HG02623 (cell line): Measurements from ENCODE around the gene INPP4B.
"Not testable (repeated sequence)": the region's sequence is repeated elsewhere in the genome, so short reads cannot be mapped to it uniquely, and the experiment has no call there.

ENCODE experiments used
- ATAC-seq: cut with Tn5 transposase; IDR thresholded peaks from one replicate; pipeline ENCODE4 v1.9.1; 2021; ENCODE audit warnings: moderate library complexity; ENCODE audit not compliant: unreplicated experiment

INPP4B gene

DNA sequence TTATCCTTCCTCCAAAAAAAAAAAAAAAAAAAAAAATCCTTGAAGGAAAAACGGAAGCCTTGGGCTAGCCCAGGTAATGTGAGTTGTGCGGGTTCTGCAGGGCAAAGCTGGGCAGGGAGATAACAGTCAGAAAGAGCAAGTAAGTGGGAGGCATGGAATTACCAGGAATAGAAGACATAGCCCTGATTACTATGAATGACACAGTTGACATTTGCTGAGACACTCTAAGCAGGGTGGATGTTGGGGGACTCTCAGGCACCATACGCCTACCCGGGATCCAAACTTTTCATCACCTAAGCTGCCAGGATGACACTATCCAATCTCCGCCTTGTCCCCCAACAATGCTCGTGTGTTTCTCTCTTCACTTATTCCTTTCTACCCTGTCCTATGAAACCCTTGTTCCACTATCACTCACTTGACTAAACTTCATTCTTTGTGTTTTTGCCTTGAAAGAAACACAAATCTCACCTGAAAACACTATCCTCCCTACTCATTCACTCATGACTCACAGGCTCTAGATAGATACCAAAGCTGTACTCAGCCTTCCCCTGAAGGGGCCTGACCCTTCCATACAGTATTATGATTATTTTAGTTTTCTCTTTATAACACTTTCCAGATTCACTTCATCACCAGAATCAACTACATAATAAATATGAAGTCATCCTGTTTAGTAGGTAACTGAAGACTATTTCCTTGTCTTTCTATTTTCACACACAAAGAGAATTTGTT is 158.4 kb downstream of the INPP4B start:
- no peak for ATAC-seq

DNA sequence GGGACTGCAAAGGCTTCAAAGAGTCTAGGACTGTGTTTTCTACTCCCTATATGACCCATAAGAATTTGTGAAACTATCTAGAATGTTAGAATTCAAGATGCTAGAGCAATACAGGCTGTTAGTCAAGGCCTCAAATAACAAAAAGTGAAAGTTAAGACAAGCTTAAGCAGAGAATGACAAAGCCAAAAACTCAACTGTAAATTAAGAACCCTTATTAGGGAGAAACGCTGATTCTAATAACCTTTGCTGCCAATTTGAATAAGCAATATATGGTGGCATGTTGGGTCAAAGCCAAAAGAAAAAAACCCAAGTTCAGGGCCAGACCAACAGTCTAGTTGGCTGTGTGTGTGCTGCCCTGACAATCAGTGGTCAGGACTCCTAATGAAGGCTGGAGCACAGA is 160.0 kb downstream of the INPP4B start:
- no peak for ATAC-seq

GRCh38 chr4:142683997-142684396 is 162.1 kb downstream of the INPP4B start:
- ATAC-seq, result no peak

GRCh38 chr4:142683503-142683902 is 162.6 kb downstream of the INPP4B start:
- no peak for ATAC-seq

DNA sequence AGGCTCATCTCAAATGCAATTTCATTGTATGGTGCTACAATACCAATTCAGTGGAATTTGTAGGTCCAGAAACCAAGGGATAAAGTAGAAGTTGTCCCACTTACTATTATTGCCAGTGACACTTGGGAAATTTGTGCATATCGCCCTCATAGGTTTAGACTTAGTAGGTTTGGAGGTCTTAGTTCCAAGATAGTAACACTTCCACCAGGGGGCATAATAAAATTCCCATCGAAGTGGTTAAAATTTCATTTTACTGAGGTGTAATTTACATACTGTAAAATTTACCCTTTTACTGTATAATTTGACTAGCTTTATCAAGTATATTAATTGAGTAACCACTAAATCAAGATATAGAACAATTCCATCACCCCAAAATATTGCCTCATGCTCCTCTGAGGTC is 174.6 kb downstream of the INPP4B start:
- no peak for ATAC-seq

- ATAC-seq, result no peak
Measured at GRCh38 chr4:142663828-142664227, 182.3 kb downstream of the INPP4B start.

DNA sequence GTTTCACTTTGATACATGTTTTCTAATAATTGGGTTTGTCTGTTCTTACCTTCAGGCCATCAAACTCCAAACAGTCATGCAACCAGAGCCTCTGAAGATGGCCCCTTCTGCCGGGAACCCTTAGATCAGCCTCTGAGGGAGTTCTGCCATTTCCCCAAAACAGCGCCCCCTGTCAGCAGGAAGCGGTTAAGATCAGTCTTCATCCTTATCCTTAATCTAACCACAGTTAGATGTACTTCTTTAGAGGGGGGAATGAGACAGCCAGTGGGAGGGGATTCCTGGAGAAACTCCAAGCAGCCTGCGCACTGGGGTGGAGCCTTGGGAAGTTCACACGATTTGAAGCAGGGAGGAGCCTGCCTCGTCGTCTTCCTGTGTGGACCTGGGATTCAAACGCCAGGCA is 185.4 kb downstream of the INPP4B start:
- ATAC-seq, result no peak

- ATAC-seq, result no peak
Measured at GRCh38 chr4:142656178-142656577, 189.9 kb downstream of the INPP4B start.

DNA sequence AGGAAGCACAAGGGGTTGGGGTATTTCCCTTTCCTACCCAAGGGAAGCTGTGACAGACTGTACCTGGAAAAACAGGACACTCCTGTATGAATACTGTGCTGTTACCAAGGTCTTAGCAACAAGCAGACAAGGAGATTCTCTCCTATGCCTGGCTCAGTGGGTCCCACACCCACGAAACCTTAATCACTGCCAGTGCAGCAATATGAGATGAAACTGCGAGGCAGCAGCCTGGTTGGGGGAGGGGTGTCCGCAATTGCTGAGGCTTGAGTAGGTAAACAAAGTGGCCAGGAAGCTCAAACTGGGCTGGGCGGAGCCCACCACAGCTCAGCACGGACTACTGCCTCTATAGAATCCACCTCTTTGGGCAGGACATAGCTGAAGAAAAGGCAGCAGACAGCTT is 197.7 kb downstream of the INPP4B start:
- ATAC-seq, result no peak

DNA sequence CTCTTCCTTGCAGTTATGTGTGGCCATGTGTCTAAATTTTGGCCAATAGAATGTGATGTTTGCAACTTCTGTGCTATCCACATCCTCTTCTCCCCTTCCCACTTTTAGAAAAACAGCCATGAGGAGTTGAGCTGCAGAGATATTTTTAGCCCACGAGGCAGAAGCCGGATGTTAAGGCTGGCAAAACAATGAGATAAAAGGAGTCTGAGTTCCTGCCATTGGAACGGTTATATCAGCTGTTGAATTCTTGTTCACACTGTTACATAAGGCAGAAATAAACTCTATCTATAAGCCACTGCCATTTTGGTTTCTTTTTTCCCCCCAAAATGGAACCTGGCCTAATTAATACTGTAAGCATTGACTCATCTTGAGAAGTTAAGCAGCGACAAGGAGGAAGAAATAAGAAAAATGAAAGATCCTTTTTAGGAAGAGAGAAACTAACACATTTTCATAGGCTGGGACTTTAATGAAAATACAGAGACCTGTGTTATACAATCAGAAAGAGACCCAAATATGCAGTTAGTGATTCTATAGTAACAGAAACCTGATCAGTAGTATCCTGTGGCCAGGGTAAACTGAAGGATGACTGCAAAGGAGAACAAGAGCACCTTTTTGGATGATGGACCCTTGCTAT is 200.5 kb downstream of the INPP4B start:
- no peak for ATAC-seq

DNA sequence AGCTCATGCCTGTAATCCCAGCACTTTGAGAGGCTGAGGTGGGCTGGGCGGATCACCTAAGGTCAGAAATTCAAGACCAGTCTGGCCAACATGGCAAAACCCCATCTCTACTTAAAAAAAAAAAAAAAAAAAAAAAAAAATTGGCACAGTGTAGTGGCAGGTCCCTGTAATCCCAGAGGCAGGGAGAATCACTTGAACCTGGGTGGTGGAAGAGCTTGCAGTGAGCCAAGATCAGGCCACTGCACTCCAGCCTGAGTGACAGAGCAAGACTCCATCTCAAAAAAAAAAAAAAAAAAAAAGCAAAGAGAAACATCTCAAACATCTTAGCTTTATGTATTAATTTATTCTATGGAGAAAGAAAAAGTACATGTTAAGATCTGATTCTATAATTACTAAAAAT is 201.5 kb downstream of the INPP4B start:
- ATAC-seq, result not testable (repeated sequence)

DNA sequence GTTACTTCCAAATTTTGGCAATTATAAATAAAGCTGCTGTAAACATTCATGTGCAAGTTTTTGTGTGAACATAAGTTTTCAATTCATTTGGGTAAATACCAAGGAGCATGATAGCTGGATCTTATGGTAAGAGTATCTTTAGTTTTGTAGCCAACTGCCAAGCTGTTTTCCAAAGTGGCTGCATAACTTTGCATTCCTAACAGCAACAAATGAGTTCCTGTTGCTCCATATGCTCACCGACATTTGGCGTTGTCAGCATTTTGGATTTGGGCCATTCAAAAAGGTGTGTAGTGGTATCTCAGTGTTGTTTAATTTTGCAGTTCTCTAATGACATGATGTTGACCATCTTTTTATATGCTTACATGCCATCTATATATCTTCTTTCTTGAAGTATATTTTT is 208.5 kb downstream of the INPP4B start:
- no peak for ATAC-seq

GRCh38 chr4:142631836-142632235 is 214.3 kb downstream of the INPP4B start:
- ATAC-seq, result no peak

- no peak for ATAC-seq
Measured at GRCh38 chr4:142615324-142615665, 230.8 kb downstream of the INPP4B start.

DNA sequence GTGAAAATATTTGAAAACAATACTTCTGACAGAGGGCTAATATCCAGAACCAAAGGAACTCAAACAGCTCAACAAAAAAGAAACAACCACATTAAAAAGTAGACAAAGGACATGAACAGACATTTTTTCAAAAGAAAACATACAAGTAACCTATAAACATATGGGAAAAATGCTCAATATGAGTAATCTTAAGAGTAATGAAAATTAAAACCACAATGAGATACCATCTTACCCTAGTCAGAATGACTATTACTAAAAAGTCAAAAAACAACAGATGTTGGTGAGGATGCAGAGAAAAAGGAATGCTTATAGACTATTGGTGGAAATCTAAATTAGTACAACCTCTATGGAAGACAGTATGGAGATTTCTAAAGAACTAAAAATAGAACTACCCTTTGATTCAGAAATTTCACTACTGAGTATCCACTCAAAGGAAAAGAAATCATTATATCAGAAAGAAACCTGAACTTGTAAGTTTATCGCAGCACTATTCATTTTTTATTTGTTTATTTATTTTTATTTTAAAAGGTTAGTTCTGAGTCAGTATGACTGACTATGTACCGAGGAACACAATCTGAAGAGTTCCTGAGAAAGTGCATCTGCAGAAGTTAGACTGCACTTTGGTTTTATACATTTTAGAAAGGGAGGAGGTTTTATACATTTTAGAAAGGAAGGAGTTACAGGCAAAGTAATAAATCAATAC is 231.3 kb downstream of the INPP4B start:
- no peak for ATAC-seq

- ATAC-seq, result no peak
Measured at GRCh38 chr4:142607976-142608375, 238.1 kb downstream of the INPP4B start.

DNA sequence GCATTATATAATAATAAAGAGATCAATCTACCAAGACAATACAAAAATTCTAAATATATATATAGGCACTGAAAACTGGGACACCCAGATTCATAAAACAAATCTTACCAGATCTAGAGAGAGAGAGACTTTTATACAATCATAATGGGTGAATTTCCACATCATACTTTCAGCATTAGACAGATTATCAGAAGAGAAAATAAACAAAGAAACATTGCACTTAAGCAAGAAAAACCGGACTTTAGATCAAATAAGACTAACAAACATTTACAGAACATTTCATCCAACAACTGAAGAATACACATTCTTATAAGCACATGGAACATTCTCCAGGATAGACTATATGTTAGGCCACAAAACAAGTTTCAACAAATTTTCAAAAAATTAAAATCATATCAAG is 245.1 kb downstream of the INPP4B start:
- no peak for ATAC-seq

DNA sequence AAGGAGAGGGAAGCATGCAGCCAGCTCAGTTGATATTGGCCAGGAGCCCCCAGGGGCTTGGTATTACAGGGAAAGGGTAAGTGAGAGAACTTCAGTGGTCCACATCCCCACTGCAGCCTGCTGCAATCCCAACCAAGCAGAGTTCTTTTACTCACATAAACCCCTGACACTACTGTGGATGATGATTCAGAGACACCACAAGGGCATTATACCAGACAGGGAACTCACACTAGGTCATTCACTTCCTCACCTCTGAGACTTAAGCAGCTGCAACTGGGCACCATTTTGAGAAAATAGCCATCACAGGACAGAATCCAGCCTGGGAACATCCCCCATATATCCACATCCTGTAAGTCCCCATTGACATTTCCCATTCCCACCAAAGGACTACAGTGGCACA is 248.0 kb downstream of the INPP4B start:
- no peak for ATAC-seq

DNA sequence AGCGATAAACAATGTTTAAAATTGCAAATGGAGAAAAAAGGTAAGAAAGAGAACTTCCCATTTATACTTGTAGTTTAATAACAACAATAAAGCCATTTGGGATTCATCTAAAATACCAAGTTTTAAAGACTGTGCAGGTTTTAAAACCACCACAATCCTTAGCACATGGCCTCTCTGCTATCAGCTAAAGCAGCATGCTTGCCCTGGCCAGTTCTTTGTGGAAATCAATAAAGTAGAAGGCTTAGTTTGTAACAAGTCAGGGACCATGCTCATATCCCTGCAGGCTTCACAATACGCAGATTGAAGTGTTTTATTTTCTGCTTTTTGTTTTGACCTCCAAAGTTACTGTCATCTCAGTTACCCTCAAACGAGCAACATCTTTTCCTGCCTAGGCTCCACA is 249.5 kb downstream of the INPP4B start:
- no peak for ATAC-seq

DNA sequence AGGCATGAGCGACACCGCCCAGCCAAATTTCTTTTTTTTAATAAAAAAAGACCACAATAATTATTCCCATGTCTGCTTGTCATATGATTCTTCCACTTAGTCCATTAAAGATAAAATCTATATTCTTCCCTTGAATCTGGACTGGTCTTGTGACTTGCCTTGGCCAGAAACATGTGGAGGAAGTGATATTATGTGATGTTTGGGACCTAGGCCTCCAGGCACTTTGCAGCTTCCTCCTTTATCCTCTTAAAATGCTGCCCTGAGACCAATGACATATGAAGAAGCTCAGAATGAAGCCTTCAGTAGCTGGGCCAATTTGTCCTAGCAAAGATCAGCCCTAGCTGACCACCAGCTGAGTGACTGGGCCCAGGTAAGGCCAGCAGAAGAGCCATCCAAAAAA is 250.0 kb downstream of the INPP4B start:
- no peak for ATAC-seq

DNA sequence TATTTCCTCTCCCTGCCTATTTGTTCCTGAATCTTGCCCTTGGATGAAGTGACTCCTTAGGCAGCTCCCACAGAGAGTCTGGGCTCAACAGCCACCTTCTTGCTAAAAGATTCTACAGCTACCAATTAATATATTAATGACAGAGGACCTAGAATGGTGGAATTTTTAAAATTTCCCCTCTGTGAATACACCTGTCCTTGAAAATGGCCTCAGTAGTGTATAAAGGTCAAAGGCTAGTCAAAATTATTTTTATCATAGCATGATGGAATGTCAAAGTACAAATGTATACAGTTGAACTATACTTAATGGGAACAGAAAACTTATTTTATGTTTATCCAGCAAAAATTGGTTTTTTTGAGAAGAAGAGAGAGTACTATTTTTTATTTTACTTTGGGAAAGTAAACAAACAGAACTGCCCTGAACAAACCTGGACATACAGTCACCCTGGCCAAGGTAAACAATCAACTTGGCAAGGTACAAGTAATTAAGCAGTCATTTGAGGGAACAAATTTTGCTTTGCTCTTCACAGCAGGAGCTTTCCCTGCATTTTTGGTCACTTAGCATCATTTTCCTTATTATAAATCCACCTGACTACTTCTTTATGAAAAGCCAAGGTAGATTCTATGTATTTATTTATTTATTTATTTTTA is 250.8 kb downstream of the INPP4B start:
- no peak for ATAC-seq

- no peak for ATAC-seq
Measured at GRCh38 chr4:142585411-142585810, 260.7 kb downstream of the INPP4B start.
